GM18511 (cell line): Measurements from ENCODE around the gene SRGAP3.

Source experiments
- ATAC-seq: cut with Tn5 transposase; IDR thresholded peaks from one replicate; pipeline ENCODE4 v1.9.1; 2021; ENCODE audit warnings: mild to moderate bottlenecking, moderate library complexity; ENCODE audit not compliant: unreplicated experiment

Gene SRGAP3

DNA sequence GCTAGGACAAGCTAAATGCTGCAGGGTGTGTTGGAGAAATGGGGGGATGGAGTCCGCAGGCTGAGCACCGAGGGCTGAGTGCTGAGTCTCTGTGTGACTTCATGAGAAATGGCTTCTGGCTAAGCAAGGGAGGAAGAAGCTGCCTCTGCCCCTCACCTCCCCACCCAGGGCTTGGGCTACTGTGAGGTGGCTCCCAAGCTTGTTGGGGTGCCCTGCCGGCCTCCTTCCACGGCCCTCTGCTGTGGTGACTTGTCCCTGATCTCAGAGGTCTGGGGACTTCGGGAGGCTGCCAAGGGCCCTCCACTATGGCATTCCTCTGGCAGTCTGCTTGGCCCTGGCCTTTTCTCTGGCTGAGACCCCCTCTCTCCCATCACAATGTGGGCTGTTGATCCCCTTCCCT lies 256.1 kb downstream of the SRGAP3 start:
- no peak for ATAC-seq

DNA sequence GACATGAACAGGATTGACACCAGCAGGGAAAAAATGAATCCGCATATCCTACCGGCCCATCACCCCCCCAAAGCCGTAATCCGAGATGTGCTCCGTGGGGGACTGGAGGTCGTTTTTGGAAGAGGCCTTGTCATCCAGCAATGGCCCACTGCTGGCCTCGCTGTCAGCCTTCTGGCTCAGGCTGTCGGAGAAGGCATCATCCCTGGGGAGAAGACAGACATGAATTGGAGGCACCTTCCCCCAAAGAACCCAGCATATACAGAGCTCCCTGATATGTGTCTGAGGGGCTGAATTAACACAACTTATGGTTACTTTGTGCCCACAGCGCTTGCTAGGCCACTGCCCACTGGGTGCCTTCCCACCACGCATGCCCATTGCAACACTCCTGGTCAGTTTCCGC lies 256.6 kb downstream of the SRGAP3 start:
- ATAC-seq: no peak

- ATAC-seq: no peak
Measured at GRCh38 chr3:8992199-8992598, 257.2 kb downstream of the SRGAP3 start.

- no peak for ATAC-seq
Measured at GRCh38 chr3:8990266-8991215, 258.9 kb downstream of the SRGAP3 start.

DNA sequence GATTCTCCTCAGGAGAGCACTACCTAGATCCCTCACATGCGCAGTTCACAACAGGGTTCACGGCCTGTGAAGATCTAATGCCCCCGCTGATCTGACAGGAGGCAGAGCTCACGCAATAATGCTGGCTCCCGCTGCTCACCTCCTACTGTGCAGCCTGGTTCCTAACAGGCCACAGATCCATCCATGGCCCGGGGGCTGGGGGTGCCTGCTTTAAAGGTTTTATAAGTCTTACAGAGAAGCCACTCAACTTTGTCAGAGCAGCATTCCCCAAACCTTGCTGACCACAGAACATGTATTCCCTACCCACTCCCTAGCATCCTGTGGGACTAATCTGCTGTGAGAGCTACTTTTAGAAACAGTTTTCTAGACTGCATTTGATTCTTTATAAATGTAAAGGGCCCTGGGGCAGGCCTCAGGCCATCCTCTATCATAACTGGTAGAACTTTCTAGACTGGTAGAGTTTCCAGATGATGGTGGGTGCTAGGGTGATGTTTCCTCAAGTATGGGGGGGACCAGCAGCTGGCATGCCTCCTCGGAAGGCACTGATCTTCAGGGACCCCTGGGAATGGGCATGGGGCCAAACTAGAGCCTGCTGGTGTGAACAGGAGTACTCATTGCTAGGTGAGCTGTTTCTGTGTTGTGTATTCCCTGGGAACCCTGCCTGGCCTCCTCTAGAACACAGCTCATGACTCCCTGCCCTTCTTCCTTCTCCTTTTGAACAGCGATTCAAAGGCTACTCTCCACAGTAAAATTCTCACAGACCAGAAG lies 260.5 kb downstream of the SRGAP3 start:
- ATAC-seq: no peak

- ATAC-seq: no peak
Measured at GRCh38 chr3:8988384-8988655, 261.1 kb downstream of the SRGAP3 start.

DNA sequence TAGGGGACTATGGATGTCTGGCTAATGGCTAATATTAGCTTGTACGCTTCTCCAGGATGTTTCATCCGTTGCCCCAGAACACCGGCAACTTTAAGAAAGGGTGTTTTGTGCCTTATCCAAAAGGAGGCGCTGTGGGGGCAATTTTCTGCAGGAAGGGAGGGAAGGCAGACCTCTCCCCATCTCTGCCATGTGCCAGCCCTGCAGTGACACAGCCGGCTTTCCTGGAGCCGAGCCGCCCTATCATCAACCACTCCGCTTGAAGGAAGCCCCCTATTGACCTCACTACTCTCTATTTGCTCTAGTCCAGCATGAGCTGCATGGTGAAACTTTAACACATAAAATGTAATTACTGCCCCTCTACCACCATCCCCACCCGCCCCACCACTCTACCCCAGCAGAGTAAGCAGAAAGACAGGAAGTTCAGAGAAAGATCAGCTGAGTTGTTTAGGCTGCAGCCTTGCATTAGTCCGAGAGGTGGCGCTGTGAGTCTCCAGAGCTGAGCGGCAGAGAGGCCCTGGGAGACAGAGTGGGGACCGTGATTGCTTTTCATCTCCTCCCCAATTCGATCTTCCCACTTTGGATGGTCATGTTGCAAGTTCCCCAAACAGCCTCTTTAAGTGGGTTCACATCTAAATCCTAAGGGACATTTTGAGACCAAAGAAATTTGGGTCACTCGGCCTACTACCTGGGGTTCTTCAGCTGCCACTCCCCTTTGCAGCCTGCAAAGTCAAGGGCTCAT lies 261.6 kb downstream of the SRGAP3 start:
- ATAC-seq: peak; percentile 92

GRCh38 chr3:8987226-8987625 lies 262.2 kb downstream of the SRGAP3 start:
- ATAC-seq: no peak

- ATAC-seq: no peak
Measured at GRCh38 chr3:8986741-8987140, 262.7 kb downstream of the SRGAP3 start.

DNA sequence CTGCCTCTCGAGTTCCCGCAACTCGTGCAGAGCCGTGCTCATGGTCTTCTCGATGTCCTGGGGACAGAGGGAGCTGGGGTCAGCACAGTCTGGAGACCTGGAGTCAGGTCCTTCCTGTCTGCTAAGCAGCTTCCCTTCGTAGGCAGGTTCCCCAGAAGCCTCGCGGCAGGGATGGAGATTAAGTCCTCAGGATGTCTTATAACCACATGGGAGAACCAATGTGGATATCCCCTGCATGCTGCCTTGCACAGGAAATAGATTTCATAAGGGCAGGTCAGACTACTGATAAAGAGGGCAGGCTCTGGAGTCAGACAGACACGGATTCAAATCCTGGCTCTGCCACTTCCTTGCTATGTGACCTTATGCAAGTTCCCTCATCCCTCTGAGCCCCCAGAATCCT lies 263.6 kb downstream of the SRGAP3 start:
- ATAC-seq: no peak

- ATAC-seq: no peak
Measured at GRCh38 chr3:8985411-8985831, 264.0 kb downstream of the SRGAP3 start.

GRCh38 chr3:8984526-8984925 lies 264.9 kb downstream of the SRGAP3 start:
- ATAC-seq: no peak

DNA sequence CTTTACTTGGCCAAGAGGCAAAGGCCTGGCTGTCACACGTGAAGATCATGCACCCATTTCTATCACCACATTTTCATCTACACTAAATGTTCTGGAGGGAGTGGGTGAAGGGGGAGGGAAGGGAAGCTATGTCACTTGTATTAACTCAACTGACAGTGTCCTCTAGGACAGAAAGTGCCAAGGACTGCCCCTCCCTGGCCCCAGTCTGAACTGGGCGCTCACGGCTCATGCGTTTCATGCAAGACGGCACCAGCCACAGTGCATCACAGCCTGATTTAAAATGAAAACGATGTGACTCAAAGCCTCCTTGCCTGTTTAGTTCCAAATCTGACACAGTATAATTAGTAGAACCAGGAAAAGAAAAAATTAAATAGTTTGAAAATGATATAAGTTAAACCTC lies 265.4 kb downstream of the SRGAP3 start:
- no peak for ATAC-seq

DNA sequence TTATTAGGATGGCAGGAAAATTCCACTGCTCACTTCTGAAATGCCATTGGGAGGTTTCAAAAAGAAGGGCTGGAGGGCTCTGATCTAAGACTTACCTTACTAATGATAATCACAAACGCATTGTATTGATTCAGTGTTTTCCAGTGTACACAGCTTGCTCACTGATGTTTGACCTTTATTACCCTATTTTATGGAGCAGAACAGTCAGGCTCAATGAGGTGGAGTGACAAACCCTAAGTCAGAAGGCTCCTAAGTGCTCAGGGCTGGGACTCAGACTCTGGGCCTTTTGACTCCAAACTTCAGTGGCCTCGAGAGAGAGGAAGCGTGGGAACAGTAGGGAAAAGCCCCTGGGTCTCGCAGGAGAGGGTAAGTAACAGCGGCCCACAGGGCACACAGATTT lies 265.9 kb downstream of the SRGAP3 start:
- ATAC-seq: no peak

GRCh38 chr3:8983026-8983425 lies 266.4 kb downstream of the SRGAP3 start:
- ATAC-seq: no peak

DNA sequence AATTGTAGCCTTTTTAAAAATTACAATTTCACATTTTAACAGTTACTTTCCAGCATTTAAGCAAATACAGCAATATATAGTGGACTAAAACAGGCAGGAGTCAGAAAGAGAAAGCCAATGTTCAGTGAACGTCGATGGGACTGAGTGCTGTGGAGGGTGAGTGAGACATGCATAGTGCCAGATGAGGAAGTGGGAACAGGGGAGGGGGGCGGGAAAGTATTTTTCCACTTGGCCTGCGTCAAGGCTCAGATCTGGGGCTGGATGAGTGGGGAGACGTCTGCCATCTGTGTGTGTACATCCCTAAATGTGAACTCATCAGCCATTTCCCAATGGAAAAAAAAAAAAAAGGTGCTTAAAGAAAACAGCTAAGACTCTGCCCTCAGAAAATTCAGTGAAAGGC lies 266.9 kb downstream of the SRGAP3 start:
- ATAC-seq: no peak

DNA sequence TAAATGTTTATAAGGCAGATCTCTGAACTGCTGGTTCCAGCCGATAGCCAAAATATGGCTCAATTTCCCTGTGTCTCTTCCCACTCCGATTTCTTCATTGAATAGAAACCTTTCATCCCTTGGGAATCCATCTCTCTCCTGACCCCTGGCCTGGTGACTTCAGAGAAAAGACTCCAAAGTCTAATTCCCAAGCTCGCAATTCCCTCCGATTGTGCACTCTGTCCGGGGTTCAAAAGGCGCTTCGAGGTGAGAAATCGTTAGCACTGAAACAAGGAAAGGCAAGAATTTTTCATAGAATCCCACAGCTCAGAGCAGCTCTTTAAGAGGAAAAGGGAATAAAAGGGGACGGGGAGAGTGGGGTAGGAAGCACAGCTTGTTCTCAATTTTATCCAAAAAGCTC lies 267.7 kb downstream of the SRGAP3 start:
- ATAC-seq: no peak

- no peak for ATAC-seq
Measured at GRCh38 chr3:8981296-8981695, 268.1 kb downstream of the SRGAP3 start.

DNA sequence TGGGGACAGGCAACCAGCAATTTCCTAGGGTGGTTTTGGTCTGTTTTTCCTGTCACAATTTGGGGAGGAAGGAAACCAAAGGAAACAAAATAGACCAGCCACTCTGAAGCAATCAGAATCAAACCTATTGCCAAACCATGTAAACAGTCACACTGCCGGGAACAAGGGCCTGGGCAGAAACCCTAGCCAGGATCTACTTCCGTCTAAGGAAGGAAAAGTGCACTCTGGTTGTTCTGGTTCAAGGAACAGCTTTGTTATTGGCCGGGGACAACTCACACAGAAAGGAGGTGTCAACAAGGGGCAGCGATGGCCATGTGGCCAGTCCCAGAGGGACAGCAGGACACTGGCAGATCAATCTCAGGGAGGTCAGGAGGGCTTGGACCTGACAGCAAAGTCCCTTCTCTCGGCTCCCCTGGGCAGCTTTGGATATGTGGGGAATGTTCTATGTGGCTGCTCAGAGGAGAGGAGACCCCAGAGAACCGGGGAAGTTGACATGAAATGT lies 268.6 kb downstream of the SRGAP3 start:
- ATAC-seq: no peak

GRCh38 chr3:8979262-8979661 lies 270.2 kb downstream of the SRGAP3 start:
- ATAC-seq: no peak

DNA sequence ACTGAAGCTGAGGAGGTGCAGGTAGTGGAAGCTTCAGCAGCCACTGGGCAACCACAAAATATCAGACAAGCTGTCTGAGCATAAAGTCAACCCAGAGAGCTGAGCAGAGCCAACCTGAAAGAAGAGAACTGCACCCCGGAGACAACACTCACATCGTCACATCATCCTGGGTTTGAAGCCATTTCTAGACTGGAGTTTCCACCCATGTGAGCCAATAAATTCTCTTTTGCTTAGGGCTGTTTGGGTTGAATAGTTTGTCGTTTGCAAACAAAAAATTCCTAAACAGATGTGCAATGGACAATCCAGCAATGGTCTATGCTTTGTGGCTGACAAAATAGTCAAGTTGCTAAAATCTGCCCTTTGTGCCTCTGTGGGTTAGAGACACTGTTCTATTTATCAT lies 270.9 kb downstream of the SRGAP3 start:
- ATAC-seq: no peak
